GM23248 (cell line): ENCODE measurements around the gene PSG4.
"Not testable (repeated sequence)": the region's sequence is repeated elsewhere in the genome, so short reads cannot be mapped to it uniquely, and the experiment has no call there.

Experiments used
- EZH2 ChIP-seq: fragments of 200-600 bp; sonication (generic); IDR thresholded peaks from 2 replicates; pipeline ENCODE4 v1.6.1; 2018; ENCODE audit warnings: antibody characterized with exemption, mild to moderate bottlenecking; ENCODE audit not compliant: insufficient read depth, poor library complexity, severe bottlenecking
- EZH2phosphoT487 ChIP-seq: fragments of 200-600 bp; sonication (generic); IDR thresholded peaks from 2 replicates; pipeline ENCODE4 v1.6.1; 2018; ENCODE audit warnings: antibody characterized with exemption, moderate library complexity, mild to moderate bottlenecking, low read depth; ENCODE audit not compliant: insufficient read depth

DNA sequence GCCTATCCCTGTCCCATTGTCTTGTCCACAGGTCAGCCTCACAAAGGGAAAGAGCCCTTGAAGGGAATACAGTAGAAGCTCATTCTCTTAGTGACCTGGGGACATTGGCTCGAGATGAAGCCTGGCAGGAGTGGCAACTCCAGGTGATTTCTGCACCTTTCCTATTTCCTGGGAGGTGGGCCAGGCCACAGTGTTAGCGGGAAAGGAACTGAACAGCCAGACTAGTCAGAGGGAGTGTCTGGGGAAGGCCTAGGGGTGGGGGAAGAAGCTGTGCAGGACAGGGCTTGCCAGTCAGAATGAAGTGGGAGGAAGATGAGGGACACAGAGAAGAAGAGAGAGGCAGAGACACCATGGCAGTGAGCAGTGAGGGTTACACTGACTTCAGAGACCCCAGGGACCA lies 3.5 kb downstream of the PSG4 start:
- not testable (repeated sequence) for TF ChIP-seq EZH2, EZH2phosphoT487
